Lower leg skin (tissue), 4 donors: ENCODE data around the gene ODF4. TPM values are rescaled to one million over a fixed set of nuclear protein-coding genes. Genes with fewer than 3 reads are reported as not detected.

Source experiments
- DNase-seq, 2 donors: peaks; one replicate each; pipeline ENCODE4 v3.0.0-alpha.2; 2019; ENCODE audit warnings: low spot score in 2 of 2
- H3K4me3 ChIP-seq: fragments of 200-600 bp; sonication (generic); 2 replicates; pipeline ENCODE4 v1.5.1; 2017; ENCODE audit warnings: mild to moderate bottlenecking, low read depth; ENCODE audit not compliant: poor library complexity, severe bottlenecking
- POLR2A ChIP-seq, 2 donors: fragments of 450-650 bp; IDR thresholded peaks; one replicate each; pipeline ENCODE4 v1.6.1; 2016 to 2017; ENCODE audit warnings: antibody characterized with exemption in 2 of 2, mild to moderate bottlenecking in 1 of 2, moderate library complexity in 1 of 2
- WGBS, 2 donors: methylation state at CpG; one replicate each; pipeline ENCODE4 v1.1.5; 2018; 5-methylcytosine and 5-hydroxymethylcytosine counted together
- intact Hi-C: fragments of 100-400 bp; cut with DNase I; formaldehyde crosslinking; loops from one replicate; pipeline ENCODE4 v1.15.0; 2023; ENCODE audit warnings: low total_unique reads
- total RNA-seq, 4 donors: library from RNA; depleted of rRNA; stranded (reverse); fragments of >200 nt; gene quantifications; one replicate each; pipeline ENCODE4 v1.1.0, GENCODE V29; 2016
- TF ChIP-seq, protein P1 (sequence below), 3 donors: fragments of 450-650 bp; IDR thresholded peaks; one replicate each; pipeline ENCODE4 v1.5.1; 2016; ENCODE audit warnings: antibody characterized with exemption in 3 of 3, mild to moderate bottlenecking in 3 of 3, moderate library complexity in 2 of 3

The ODF4 gene
- total RNA-seq, 4 donors from 2014 or later = not detected

DNA sequence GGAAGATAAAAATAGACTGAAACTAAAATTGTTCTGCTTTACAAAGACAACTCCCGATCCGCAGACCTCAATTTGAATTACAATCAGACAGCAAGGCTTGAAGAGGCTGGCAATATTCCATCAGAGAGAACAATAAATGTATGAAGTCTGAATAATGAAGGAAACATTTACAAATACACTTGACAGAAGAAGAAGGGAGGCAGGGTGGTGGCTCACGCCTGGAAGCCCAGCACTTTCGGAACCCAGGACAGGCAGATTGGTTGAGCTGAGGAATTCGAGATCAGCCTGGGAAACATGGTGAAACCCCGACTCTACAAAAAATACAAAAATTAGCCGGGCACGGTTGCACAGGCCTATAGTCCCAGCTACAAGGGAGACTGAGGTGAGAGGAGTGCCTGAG lies 14.6 kb downstream of the ODF4 start:
- TF ChIP-seq, protein P1, sequence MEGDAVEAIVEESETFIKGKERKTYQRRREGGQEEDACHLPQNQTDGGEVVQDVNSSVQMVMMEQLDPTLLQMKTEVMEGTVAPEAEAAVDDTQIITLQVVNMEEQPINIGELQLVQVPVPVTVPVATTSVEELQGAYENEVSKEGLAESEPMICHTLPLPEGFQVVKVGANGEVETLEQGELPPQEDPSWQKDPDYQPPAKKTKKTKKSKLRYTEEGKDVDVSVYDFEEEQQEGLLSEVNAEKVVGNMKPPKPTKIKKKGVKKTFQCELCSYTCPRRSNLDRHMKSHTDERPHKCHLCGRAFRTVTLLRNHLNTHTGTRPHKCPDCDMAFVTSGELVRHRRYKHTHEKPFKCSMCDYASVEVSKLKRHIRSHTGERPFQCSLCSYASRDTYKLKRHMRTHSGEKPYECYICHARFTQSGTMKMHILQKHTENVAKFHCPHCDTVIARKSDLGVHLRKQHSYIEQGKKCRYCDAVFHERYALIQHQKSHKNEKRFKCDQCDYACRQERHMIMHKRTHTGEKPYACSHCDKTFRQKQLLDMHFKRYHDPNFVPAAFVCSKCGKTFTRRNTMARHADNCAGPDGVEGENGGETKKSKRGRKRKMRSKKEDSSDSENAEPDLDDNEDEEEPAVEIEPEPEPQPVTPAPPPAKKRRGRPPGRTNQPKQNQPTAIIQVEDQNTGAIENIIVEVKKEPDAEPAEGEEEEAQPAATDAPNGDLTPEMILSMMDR (IDR thresholded peaks at IDR 0.05) = no peak
- TF ChIP-seq POLR2A (IDR thresholded peaks at IDR 0.05) = no peak
- no peak for DNase-seq
- intact Hi-C loops = no loop called here
- whole genome bisulfite sequencing, 2 donors = 65 to 73% methylated on average over 8 of the region's 8 CpGs
- H3K4me3 ChIP-seq = no peak overlapping the region

DNA sequence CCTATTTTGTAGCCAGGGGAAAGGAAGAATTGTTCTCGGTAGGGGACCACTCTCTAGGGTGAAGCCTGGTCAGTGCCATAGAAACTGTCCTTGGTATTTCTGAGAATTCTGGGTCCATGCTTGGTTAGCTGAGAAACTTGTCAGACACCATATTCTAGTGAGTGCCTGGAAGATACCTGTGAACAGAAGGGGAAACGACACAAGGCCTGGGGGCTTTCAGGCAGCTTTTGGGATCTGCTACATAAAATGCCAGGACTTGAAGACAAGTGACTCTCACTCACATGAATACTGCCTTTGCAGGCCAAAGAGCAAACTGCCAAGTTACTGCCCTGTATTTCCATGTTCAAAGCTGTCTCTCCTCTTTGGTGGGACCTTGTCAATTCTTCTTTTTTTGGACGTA lies 18.3 kb downstream of the ODF4 start:
- DNase-seq = no peak
- intact Hi-C loops = no loop called here
- WGBS, 2 donors = 89% methylated on average over 3 of the region's 3 CpGs
- H3K4me3 ChIP-seq = no peak overlapping the region
- no peak for TF ChIP-seq POLR2A (IDR thresholded peaks at IDR 0.05)
- TF ChIP-seq, protein P1 (IDR thresholded peaks at IDR 0.05) = no peak

DNA sequence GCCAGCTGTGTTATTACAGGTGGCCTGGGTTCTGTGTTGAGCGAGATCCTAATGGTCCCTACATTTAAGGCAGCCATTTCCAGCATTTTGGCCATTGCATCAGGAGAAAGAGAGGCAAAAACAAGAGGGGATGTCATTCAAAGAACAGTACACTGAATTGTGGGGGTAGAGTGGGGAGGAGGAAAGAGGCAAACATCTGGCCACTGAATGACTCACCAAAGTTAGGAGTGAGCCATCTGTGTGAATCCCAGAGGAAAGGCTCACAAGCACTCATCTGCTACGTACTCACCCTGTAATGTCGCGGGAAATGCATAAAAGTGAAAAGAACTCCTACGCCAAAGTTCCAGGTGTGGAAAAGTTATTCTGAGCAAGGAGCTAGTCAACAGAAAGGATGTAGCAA lies 20.1 kb downstream of the ODF4 start:
- 59 to 62% methylated on average over 5 of the region's 5 CpGs for whole genome bisulfite sequencing, 2 donors

DNA sequence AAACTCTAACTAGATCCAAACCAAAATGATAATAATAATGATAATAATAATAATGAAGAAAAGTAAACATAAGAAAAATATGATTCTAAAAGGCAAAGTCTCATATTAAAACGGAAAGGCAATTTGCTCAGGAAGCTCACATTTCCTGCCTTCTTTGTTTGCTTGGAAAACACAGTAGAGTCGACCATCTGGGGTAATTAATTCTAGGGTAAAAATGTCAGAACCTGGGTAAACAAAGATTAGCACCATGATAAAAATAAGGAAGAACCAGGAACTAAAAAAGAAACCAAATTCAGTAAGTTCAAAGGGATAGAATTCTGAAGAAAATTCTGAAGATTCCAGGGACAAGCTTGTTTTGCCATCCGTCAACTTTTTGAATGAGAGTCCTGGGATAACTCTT lies 20.6 kb downstream of the ODF4 start:
- TF ChIP-seq, protein P1 (IDR thresholded peaks at IDR 0.05) = no peak
- TF ChIP-seq POLR2A (IDR thresholded peaks at IDR 0.05) = no peak
- H3K4me3 ChIP-seq = no peak overlapping the region
- WGBS, 2 donors = 46 to 50% methylated on average over 3 of the region's 3 CpGs
- intact Hi-C loops = no loop called here
- no peak for DNase-seq

More for the DNA sequence above, 20.1 kb downstream of the ODF4 start:
- no peak for DNase-seq
- no peak overlapping the region for H3K4me3 ChIP-seq
- TF ChIP-seq, protein P1 (IDR thresholded peaks at IDR 0.05) = no peak
- TF ChIP-seq POLR2A (IDR thresholded peaks at IDR 0.05) = no peak
- intact Hi-C loops = no loop called here

DNA sequence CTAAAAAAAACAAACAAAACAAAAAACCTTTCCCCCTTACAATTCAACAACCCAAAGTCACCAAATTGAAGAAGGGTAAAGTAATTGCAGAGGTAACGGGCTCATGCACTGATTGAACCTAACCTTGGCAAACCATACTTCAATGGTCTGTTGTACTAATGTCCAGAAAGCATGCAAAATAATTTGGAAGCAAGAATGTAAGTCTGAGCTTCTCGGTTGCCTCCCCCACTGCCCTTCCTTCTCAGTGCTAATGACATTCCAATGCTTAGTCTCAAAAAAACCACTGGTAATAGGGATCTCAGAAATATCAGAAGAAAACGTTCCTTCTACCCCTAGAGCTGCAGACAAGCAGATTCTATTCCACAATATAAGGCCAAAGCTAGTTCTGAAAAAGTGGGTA lies 21.1 kb downstream of the ODF4 start:
- TF ChIP-seq POLR2A (IDR thresholded peaks at IDR 0.05) = no peak
- TF ChIP-seq, protein P1 (IDR thresholded peaks at IDR 0.05) = no peak
- no peak for DNase-seq
- intact Hi-C loops = no loop called here
- 63 to 72% methylated on average over 3 of the region's 3 CpGs for WGBS, 2 donors
- no peak overlapping the region for H3K4me3 ChIP-seq

DNA sequence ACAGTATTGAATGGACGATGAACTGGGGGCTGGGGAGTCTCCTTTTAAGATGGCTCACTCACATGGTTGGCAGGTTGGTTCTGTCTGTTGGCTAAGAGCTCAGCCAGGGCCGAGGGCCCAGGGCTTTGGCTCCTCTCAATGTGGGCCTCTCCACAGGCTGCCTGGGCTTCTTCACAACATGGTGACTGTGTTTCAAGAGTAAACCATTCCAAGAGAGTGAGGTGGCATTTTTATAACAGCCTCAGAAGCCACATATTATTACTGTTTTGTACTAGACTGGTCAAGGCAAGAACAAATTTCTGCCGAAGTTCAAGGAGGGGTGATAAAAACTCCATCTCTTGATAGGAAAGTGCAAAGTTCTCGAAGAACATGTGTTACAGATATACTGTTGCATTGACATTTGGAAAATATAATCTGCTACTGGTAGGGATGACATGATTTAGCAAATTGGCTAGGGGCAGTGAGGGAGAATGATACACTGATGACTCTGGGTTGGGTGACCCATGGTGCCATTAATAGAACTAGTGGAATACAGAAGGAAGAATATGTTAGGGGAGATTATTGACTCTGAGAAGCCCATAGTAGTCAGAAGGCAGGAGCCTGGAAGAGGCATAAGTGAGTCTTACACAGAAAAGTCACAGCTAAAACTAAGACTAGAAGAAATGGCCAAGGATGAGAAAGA lies 23.2 kb downstream of the ODF4 start:
- 80 to 88% methylated on average over 4 of the region's 4 CpGs for WGBS, 2 donors
- no peak for TF ChIP-seq POLR2A (IDR thresholded peaks at IDR 0.05)
- TF ChIP-seq, protein P1 (IDR thresholded peaks at IDR 0.05) = no peak
- intact Hi-C loops = no loop called here
- no peak for DNase-seq
- H3K4me3 ChIP-seq = no peak overlapping the region
